CD4-positive, alpha-beta T cell (primary cell): ENCODE results near the gene PCDHA3. TPM values are rescaled to one million over a fixed set of nuclear protein-coding genes. Genes with fewer than 3 reads are reported as not detected.

Experiments used
- total RNA-seq, 174 experiments: library from RNA in 2 of 174; stranded (reverse) in 2 of 174; gene quantifications; one replicate each; pipeline ENCODE4 v1.2.3 and lab custom pipeline; 2021 to 2026

PCDHA3 gene
- total RNA-seq, 2 experiments from 2014 or later, result not detected

Other genes with a start within 250 kb of the PCDHA3 start
- gene SRA1, start 243.6 kb upstream of the PCDHA3 start, total RNA-seq, result 10 to 100 TPM; 30.9 to 31.6 TPM
- 10 to 100 TPM; 56.6 to 61.5 TPM for gene APBB3, start 236.5 kb upstream of the PCDHA3 start, total RNA-seq
- gene SLC35A4, start 236.2 kb upstream of the PCDHA3 start, total RNA-seq, result 10 to 100 TPM; 16.9 to 17.8 TPM
- 1 to 10 TPM; 1.7 to 2.1 TPM for gene CD14, start 167.9 kb upstream of the PCDHA3 start, total RNA-seq
- 10 to 100 TPM; 20.9 to 21.1 TPM for gene TMCO6, start 161.6 kb upstream of the PCDHA3 start, total RNA-seq
- gene NDUFA2, start 153.4 kb upstream of the PCDHA3 start, total RNA-seq, result 10 to 100 TPM; 45.5 to 52.4 TPM
- 100 to 1,000 TPM; 194 to 207 TPM for gene IK, start 153.2 kb upstream of the PCDHA3 start, total RNA-seq
- gene WDR55, start 136.2 kb upstream of the PCDHA3 start, total RNA-seq, result 10 to 100 TPM; 40.1 to 42.9 TPM
- 1 to 10 TPM; 1.9 to 2.1 TPM for gene DND1, start 127.5 kb upstream of the PCDHA3 start, total RNA-seq
- gene HARS1, start 109.7 kb upstream of the PCDHA3 start, total RNA-seq, result 10 to 100 TPM; 53.5 to 54.1 TPM
- gene HARS2, start 109.6 kb upstream of the PCDHA3 start, total RNA-seq, result 10 to 100 TPM; 38.1 to 38.3 TPM
- gene ZMAT2, start 100.6 kb upstream of the PCDHA3 start, total RNA-seq, result 10 to 100 TPM; 29.0 to 32.3 TPM
- not detected for gene PCDHA1, start 14.9 kb upstream of the PCDHA3 start, total RNA-seq
- gene PCDHA2, start 6.2 kb upstream of the PCDHA3 start, total RNA-seq, result not detected
- not detected for gene PCDHA4, start 6.0 kb downstream of the PCDHA3 start, total RNA-seq
- not detected for gene PCDHA5, start 20.6 kb downstream of the PCDHA3 start, total RNA-seq
- not detected for gene PCDHA6, start 26.9 kb downstream of the PCDHA3 start, total RNA-seq
- gene PCDHA7, start 33.2 kb downstream of the PCDHA3 start, total RNA-seq, result not detected
- not detected for gene PCDHA8, start 40.1 kb downstream of the PCDHA3 start, total RNA-seq
- not detected for gene PCDHA9, start 47.3 kb downstream of the PCDHA3 start, total RNA-seq
- not detected for gene PCDHA10, start 54.8 kb downstream of the PCDHA3 start, total RNA-seq
- not detected for gene PCDHA11, start 67.9 kb downstream of the PCDHA3 start, total RNA-seq
- not detected for gene PCDHA12, start 74.3 kb downstream of the PCDHA3 start, total RNA-seq
- gene PCDHA13, start 81.1 kb downstream of the PCDHA3 start, total RNA-seq, result not detected
- gene PCDHAC1, start 125.2 kb downstream of the PCDHA3 start, total RNA-seq, result not detected
- gene PCDHAC2, start 165.4 kb downstream of the PCDHA3 start, total RNA-seq, result not detected